A549 (cell line): ENCODE results near the gene RAD51B.

Experiments
- CTCF ChIP-seq: fragments of >200 bp; sonication (Bioruptor Twin); formaldehyde crosslinking; IDR thresholded peaks from 3 replicates; pipeline ENCODE4 v1.5.1; 2016
- HOXA7 ChIP-seq: fragments of 250-450 bp; sonication (Bioruptor Pico); IDR thresholded peaks from 2 replicates; pipeline ENCODE4 v1.5.0; 2020; ENCODE audit warnings: mild to moderate bottlenecking, moderate library complexity
- JUN ChIP-seq, 2 experiments: fragments of >200 bp; sonication (Bioruptor Twin); formaldehyde crosslinking; IDR thresholded peaks; 2 replicates in 1 of 2; 3 replicates in 1 of 2; pipeline ENCODE4 v1.6.1; 2016 to 2017
- MAZ ChIP-seq: fragments of 150-350 bp; IDR thresholded peaks from 2 replicates; pipeline ENCODE4 v1.6.1; 2014; ENCODE audit warnings: antibody characterized with exemption, low read depth, low read length, borderline replicate concordance
- MYC ChIP-seq: IDR thresholded peaks from 2 replicates; pipeline ENCODE4 v1.6.1; 2012; ENCODE audit warnings: mild to moderate bottlenecking, inconsistent platforms, low read length, improper control_type of control experiment, borderline replicate concordance
- NR3C1 ChIP-seq: fragments of >200 bp; sonication (Bioruptor Twin); formaldehyde crosslinking; IDR thresholded peaks from 3 replicates; pipeline ENCODE4 v1.6.1; 2017
- POLR2A ChIP-seq: IDR thresholded peaks from 2 replicates; pipeline ENCODE4 v1.6.1; 2012; ENCODE audit warnings: mild to moderate bottlenecking, low read length
- RAD21 ChIP-seq, 2 experiments: fragments of >200 bp in 1 of 2; sonication (Bioruptor Twin) in 1 of 2; formaldehyde crosslinking in 1 of 2; IDR thresholded peaks in 1 of 2; conservative IDR thresholded peaks in 1 of 2; 2 replicates in 1 of 2; 3 replicates in 1 of 2; pipeline ENCODE4 v1.6.1; 2012 to 2018; ENCODE audit warnings: inconsistent platforms in 1 of 2
- REST ChIP-seq: fragments of 200-600 bp; sonication (generic); IDR thresholded peaks from 2 replicates; pipeline ENCODE4 v1.6.1; 2016; ENCODE audit warnings: antibody characterized with exemption, mild to moderate bottlenecking, moderate library complexity
- SMC3 ChIP-seq: fragments of >200 bp; sonication (Bioruptor Twin); formaldehyde crosslinking; IDR thresholded peaks from 3 replicates; pipeline ENCODE4 v1.6.1; 2018; ENCODE audit warnings: inconsistent platforms
- TF ChIP-seq, protein P1 (sequence below): IDR thresholded peaks from 2 replicates; pipeline ENCODE4 v1.6.1; 2012

- TF ChIP-seq SMC3: no peak
- TF ChIP-seq POLR2A: no peak
- TF ChIP-seq CTCF: no peak
- TF ChIP-seq, protein P1, sequence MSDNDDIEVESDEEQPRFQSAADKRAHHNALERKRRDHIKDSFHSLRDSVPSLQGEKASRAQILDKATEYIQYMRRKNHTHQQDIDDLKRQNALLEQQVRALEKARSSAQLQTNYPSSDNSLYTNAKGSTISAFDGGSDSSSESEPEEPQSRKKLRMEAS: no peak
- TF ChIP-seq NR3C1: no peak
- no peak for TF ChIP-seq REST
- no peak for TF ChIP-seq RAD21 (conservative IDR thresholded peaks at IDR 0.05 in 1 of 2, IDR thresholded peaks at IDR 0.05 in 1 of 2)
- no peak for TF ChIP-seq MYC
- no peak for TF ChIP-seq MAZ
- no peak for TF ChIP-seq JUN (IDR thresholded peaks at IDR 0.05)
- TF ChIP-seq HOXA7 (CRISPR knock-in tag): no peak
Observed at GRCh38 chr14:68695856-68696255, 876.3 kb downstream of the RAD51B start.
